Ecto neural progenitor cell (in vitro differentiated cells): Measurements from ENCODE around the gene FBLIM1.

Experiments
- DNase-seq: peaks from one replicate; pipeline ENCODE4 v3.0.0-alpha.2; 2018; ENCODE audit warnings: low spot score

The FBLIM1 gene

GRCh38 chr1:15730936-15731335 lies 27.7 kb upstream of the FBLIM1 start:
- DNase-seq: no peak

- DNase-seq: no peak
These were observed 26.6 kb upstream of the FBLIM1 start for GRCh38 chr1:15731735-15732685.

- DNase-seq: no peak
These were observed 25.9 kb upstream of the FBLIM1 start for GRCh38 chr1:15732686-15733081.

GRCh38 chr1:15733218-15733725 lies 25.3 kb upstream of the FBLIM1 start:
- DNase-seq: no peak

- DNase-seq: no peak
These were observed 24.8 kb upstream of the FBLIM1 start for GRCh38 chr1:15733726-15734226.

GRCh38 chr1:15734296-15734695 lies 24.3 kb upstream of the FBLIM1 start:
- DNase-seq: no peak

GRCh38 chr1:15734901-15735300 lies 23.7 kb upstream of the FBLIM1 start:
- DNase-seq: no peak

- no peak for DNase-seq
These were observed 23.1 kb upstream of the FBLIM1 start for GRCh38 chr1:15735304-15736037.

- DNase-seq: no peak
These were observed 22.3 kb upstream of the FBLIM1 start, which contains the start of gene SLC25A34 for GRCh38 chr1:15736038-15736891. Gene SLC25A34, plus strand, starts transcription at chr1:15736258. Its CDS starts 228 bp downstream, at chr1:15736486.

GRCh38 chr1:15736892-15737261 lies 21.7 kb upstream of the FBLIM1 start:
- no peak for DNase-seq

GRCh38 chr1:15737324-15738319 lies 21.0 kb upstream of the FBLIM1 start:
- no peak for DNase-seq

GRCh38 chr1:15738416-15739113 lies 20.0 kb upstream of the FBLIM1 start:
- no peak for DNase-seq

GRCh38 chr1:15739259-15739658 lies 19.3 kb upstream of the FBLIM1 start:
- DNase-seq: no peak

- no peak for DNase-seq
These were observed 18.9 kb upstream of the FBLIM1 start for GRCh38 chr1:15739745-15740144.

GRCh38 chr1:15740924-15741850 lies 17.4 kb upstream of the FBLIM1 start:
- peak; percentile 86 for DNase-seq

GRCh38 chr1:15742339-15742801 lies 16.2 kb upstream of the FBLIM1 start, which contains the start of gene TMEM82:
Gene TMEM82, plus strand, starts transcription at chr1:15742499. Its CDS starts 61 bp downstream, at chr1:15742560.
- no peak for DNase-seq

GRCh38 chr1:15744122-15744679 lies 14.4 kb upstream of the FBLIM1 start:
- no peak for DNase-seq

GRCh38 chr1:15747378-15747777 lies 11.2 kb upstream of the FBLIM1 start:
- DNase-seq: no peak
